GM21390 (cell line): ENCODE measurements around the gene GRIA1.

Source experiments
- ATAC-seq: cut with Tn5 transposase; IDR thresholded peaks from one replicate; pipeline ENCODE4 v1.9.1; 2021; ENCODE audit not compliant: unreplicated experiment

The GRIA1 gene

GRCh38 chr5:153496835-153497234 is 6.4 kb downstream of the GRIA1 start:
- ATAC-seq: peak; percentile 60

GRCh38 chr5:153498516-153498915 is 8.0 kb downstream of the GRIA1 start:
- no peak for ATAC-seq

DNA sequence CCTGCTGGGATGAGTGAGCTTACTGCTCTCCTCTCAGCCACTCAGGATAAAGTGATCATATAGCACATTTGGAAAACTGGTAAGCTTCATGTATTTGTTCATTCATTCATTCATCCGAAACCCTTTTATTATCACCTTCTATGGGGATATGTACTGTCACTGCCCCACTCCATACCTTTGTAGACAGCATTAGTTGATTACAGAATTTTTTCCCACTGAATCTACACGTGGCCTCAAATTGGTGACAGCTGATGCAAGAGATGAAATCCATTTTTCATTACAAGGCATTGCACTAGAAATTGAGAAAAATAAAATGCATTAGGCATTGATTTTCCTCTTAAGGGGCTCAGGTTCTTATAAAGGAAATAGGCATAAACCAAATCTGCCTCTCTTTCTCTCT is 9.7 kb downstream of the GRIA1 start:
- ATAC-seq: no peak

GRCh38 chr5:153504726-153505125 is 14.3 kb downstream of the GRIA1 start:
- no peak for ATAC-seq

DNA sequence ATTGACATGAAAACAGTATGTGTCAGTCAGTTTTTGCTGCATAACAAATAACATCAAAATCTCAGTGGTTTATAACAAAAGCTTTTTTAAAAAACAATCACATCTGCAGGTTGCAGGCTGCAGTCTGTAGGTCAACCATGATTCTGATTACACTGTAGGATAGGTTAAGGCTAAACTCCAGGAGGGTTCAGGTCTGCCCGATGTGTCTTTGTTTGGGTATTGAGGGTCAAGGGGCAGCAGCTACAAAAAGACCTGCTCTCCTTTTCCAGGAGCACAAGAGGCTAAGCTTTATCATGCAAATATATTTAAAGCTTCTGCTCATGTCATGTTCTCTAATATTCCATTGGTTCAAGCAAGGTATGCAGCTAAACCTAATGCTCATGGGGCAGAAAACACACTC is 18.2 kb downstream of the GRIA1 start:
- ATAC-seq: no peak

GRCh38 chr5:153511622-153512021 is 21.2 kb downstream of the GRIA1 start:
- no peak for ATAC-seq

DNA sequence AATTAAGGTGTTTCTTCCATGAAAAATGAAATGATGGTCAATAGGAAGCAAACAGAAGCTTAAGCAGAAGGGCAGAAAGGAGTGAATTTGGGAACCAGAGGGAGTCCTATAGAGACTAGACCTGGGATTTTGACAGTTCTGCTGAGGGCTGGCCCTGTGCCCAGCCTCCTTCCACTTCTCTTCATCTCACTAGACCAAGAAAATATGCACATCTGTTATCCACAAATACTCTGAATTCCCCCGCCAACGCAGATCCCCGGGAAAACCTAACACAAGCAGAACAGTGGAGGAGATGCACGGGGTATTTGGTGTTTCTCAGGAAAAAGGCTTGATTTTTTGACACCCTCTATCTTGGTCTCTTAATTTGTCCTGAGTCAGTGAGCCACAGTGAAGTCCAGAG is 22.7 kb downstream of the GRIA1 start:
- no peak for ATAC-seq

DNA sequence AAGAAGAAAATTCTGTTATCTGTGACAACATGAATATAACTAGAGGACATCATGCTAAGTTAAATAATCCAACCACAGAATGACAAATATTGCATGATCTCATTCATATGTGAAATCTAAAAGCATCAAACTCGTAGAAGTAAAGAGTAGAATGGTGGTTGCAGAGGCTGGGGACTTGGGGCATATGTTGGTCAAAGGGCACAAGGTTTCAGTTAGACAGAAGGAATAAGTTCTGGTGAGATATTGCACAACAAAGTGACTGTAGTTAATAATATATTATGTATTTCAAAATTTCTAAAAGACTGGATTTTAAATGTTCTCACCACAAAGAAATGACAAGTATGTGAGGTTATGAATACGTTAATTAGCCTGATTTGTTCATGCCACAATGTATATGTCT is 24.8 kb downstream of the GRIA1 start:
- ATAC-seq: no peak

GRCh38 chr5:153516504-153517240 is 26.2 kb downstream of the GRIA1 start:
- no peak for ATAC-seq

DNA sequence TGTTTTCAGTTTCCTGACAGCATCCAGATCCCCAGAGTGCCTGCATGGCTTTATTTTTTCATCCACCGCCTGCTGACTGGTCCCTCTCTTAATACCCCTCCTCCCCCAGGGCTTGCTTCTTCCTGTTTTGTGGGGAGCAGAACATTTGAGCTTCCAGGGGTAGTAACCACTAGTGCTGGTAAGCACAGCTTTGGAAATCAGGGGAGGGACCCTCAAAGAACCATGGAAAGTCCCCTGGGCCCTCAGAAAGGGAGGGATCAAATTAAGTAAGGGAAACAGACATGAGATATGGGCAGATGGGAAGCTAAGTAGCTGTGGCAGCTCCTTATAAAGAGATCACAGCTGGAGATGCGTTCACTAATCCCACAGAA is 26.8 kb downstream of the GRIA1 start:
- no peak for ATAC-seq

DNA sequence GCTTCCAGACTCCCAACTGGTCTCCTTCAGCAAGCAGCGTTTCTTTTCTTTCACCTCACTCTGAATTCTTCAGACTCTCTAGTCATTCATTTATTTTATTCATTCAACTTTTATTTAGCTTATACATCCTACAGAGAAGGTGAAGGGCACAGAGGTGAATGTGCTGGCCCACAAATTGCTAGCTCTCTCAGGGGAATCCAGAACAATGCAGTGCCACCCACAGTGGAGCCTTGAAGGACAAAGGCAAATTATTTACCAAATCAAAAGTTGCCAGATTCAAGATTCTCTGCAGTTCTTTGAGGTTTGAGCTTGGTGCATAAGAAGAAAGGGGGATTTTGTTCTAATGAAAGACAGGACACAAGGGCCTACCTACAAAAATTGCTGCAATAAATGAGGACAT is 29.7 kb downstream of the GRIA1 start:
- ATAC-seq: no peak

DNA sequence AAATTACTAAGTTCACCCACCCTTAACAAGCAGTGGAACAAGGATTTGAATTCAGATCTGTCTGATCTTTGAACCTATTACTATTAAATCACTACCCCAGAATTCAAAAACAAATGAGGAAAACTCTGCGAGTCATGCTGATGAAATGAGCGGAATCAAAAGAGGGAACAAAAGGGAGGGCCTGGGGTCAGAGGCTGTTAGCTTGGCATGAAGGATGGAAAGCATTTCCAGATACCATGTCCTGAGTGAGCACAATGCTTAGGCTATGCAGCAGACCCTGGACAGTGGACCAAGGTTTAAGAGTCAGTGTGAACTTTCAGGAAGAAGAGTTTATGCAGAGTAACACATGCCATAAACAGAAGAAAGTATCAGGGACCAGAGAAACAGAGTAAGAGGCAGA is 30.5 kb downstream of the GRIA1 start:
- no peak for ATAC-seq

DNA sequence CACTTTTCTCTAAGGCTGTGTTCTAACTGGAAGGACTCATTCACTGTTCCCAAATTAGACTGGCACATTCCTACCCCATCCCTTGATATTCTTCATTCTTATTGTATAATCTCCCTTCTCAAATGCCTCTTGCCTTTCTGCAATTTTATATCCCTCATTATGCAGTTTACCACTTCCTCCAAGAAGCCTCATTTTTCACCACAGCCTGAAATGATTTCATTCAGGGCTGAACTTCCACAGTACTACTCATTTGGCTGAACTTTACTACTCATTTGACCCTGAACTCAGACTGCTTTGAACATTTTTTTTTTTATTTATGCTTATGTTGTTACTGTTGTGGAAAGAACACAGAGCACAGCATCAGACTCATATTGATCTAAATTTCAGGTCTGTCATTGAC is 32.7 kb downstream of the GRIA1 start:
- no peak for ATAC-seq

DNA sequence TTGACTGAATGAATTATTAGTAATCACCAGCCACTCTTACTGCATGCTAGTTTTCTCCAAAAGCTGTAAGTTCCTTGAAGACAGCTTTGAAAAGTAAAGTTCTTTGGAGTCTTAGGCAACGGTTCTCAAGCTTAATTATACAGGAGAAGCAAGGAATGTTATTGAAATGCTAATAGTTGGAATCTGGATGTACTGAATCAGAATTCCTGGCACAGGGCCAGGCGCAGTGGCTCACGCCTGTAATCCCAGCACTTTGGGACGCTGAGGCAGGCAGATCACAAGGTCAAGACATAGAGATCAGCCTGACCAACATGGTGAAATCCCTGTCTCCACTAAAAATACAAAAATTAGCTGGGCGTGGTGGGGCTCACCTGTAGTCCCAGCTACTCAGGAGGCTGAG is 33.4 kb downstream of the GRIA1 start:
- ATAC-seq: no peak

- ATAC-seq: no peak
These were observed 35.1 kb downstream of the GRIA1 start for GRCh38 chr5:153525536-153525935.

DNA sequence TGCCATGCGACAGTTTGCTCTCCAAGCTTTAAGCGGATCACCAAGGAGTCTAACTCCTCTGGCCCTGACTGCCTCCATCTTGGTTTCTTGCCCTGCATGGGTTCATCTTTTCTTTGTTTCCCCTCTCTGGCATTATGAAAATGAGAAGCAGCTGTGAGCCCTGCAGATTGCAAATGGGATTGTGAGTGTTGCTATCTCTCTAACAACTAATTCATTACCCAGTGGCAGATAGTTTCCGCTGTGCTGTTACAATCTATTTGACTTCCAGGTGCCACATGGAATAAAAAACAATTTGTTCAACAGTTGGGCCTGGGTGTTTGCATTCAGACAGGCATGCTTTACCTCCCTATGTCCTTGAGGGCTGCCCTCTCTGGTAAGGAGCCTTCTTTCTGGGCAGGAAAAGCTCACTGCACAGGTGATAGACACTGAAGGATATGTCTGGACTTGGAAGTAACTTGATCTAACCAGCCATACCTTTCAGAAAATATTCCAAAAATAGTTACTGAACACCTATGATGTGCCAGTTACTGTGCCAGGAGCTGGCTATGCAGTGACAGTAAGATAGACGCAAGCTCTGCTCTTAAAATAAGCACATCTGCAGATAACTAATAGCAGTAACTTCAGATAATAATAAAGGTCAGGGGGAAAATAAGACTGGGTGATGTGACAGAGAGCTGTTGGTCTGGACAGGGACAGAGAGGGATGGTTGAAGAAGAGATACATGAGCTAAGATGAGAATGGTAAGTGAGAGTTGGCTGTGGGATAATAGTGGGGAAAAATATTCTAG is 40.1 kb downstream of the GRIA1 start:
- no peak for ATAC-seq

DNA sequence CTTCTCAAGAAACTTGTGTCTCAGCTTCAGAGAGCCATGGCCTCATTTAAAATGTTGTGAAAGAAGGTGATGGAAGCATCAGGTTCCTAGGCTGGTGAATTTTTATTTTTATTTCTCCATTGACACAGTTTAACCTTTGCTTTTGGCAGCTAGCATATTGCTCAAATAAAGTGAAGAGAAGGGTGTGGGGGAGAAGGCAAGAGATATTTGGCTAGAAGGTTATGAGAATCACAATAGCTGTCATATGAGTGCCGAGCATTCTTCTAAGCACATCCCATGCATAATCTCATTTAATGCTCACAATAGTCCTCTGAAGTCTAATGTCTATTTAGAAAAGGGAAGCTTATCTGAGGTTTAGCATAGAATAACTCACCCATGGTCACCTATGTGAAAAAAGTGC is 43.1 kb downstream of the GRIA1 start:
- ATAC-seq: no peak

DNA sequence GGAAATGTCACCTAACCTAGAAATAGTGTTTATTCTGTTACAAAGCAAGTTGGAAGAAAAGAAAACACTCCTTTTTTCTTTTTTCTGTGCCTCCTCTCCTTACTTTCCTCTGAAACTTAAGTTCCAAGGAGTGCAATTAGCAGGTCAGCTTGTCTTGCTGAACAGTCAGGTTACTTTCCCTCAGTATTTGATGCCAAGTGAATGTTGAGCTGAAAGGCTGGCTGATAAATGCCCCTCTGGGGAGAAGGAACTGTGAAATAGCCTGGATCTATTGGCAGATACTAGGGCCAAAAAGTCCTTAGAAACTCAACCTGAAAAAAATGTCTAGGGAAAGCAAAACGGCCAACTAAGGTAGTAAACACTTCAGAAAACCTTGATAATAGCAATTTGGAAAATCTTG is 43.6 kb downstream of the GRIA1 start:
- ATAC-seq: no peak

DNA sequence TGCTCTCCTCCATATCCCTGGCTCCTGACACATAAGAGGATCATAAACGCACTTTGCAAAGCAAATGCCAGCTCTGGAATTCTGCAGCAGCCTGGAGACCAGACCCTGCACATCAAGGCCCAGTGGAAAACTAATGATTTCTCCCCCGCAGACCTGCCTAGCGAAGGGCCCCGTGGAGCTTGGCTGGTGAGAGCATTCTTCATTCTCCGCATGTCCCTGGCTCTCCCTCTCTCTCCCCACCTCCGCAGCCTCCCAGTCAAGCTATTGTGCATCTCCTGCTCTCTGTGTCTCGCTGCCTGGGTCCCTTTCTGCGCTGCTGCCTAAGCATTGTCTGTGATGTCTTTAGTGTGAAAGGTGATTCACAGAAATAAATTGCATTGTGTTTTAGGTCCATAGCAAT is 46.7 kb downstream of the GRIA1 start:
- ATAC-seq: no peak

DNA sequence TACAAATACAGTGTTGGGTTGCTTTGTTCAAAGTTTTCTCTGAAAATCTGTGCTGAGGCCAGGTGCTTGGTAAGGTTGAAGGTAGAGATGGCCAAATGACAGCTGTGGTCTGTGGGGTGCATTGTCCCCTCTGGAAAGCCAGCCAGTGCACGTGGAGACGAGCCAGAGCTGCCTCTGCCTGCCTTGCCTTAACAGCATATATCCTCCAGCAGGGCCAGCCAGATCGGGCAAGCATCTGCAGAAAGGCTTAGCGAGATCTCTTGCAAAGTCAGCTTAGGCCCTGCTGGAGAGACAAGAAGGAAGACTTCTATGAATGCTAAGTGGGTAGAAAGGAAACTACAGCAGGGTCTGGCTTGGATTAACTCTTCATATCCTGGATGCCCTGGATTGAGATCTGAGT is 49.5 kb downstream of the GRIA1 start:
- no peak for ATAC-seq

DNA sequence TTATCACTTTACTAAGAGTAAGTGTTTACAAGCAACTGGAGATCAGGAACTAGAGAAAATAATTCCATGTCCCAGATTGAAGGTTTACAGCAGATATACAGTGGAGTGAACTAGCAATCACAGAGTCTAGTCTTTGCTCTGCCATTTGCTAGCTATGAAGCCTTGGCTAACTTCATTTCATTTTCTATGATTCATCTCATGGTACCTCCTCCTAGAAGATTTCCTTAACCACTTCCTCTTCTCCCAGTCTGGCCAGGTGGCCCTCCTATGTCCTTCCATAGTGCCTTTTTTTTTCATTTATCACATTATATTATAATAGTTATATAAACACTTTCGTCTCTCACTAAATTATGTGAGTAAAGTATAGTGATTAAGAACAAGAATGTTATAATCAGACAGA is 52.1 kb downstream of the GRIA1 start:
- ATAC-seq: no peak

GRCh38 chr5:153543288-153543687 is 52.8 kb downstream of the GRIA1 start:
- ATAC-seq: no peak
